Activated CD4-positive, alpha-beta memory T cell treated with anti-CD3 and anti-CD28 coated beads, Interleukin-2, amount 10 ng/mL, durations not matched to agents 7 days and 5 days (primary cell): ENCODE data around the gene GPR65. TPM values are rescaled to one million over a fixed set of nuclear protein-coding genes. Genes with fewer than 3 reads are reported as not detected.
"Not testable (repeated sequence)": the region's sequence is repeated elsewhere in the genome, so short reads cannot be mapped to it uniquely, and the experiment has no call there.

ENCODE experiments used
- CTCF ChIA-PET: fragments of 350-600 bp; sonication (Branson Sonifier 250); formaldehyde crosslinking; loops from one replicate; lab custom pipeline; 2021; ENCODE audit warnings: antibody characterized with exemption, inconsistent platforms; lab: Charles Lee
- POLR2A ChIA-PET: fragments of 350-600 bp; sonication (Branson Sonifier 250); formaldehyde crosslinking; loops from one replicate; lab custom pipeline; 2021; ENCODE audit warnings: antibody characterized with exemption; lab: Charles Lee
- DNase-seq: peaks from one replicate; pipeline ENCODE4 v3.0.0-alpha.2; 2020
- H3K27ac Mint-ChIP-seq: one replicate; pipeline ENCODE4 v1.8.0; 2021; ENCODE audit warnings: mild to moderate bottlenecking, mixed read lengths
- H3K27me3 Mint-ChIP-seq: one replicate; pipeline ENCODE4 v1.8.0; 2021; ENCODE audit warnings: mixed read lengths
- H3K36me3 Mint-ChIP-seq: one replicate; pipeline ENCODE4 v1.8.0; 2021; ENCODE audit warnings: low read depth, mixed read lengths
- H3K4me1 Mint-ChIP-seq: one replicate; pipeline ENCODE4 v1.8.0; 2021; ENCODE audit warnings: mixed read lengths
- H3K4me3 Mint-ChIP-seq: one replicate; pipeline ENCODE4 v1.8.0; 2021; ENCODE audit warnings: mild to moderate bottlenecking, mixed read lengths
- H3K9me3 Mint-ChIP-seq: one replicate; pipeline ENCODE4 v1.8.0; 2021; ENCODE audit warnings: mixed read lengths
- total RNA-seq, 2 experiments: library from RNA; stranded (reverse); gene quantifications; one replicate each; pipeline ENCODE4 v1.2.3, GENCODE V29; 2021

The GPR65 gene
- total RNA-seq, 2 experiments from 2014 or later, result 22.9 to 23.7 TPM

DNA sequence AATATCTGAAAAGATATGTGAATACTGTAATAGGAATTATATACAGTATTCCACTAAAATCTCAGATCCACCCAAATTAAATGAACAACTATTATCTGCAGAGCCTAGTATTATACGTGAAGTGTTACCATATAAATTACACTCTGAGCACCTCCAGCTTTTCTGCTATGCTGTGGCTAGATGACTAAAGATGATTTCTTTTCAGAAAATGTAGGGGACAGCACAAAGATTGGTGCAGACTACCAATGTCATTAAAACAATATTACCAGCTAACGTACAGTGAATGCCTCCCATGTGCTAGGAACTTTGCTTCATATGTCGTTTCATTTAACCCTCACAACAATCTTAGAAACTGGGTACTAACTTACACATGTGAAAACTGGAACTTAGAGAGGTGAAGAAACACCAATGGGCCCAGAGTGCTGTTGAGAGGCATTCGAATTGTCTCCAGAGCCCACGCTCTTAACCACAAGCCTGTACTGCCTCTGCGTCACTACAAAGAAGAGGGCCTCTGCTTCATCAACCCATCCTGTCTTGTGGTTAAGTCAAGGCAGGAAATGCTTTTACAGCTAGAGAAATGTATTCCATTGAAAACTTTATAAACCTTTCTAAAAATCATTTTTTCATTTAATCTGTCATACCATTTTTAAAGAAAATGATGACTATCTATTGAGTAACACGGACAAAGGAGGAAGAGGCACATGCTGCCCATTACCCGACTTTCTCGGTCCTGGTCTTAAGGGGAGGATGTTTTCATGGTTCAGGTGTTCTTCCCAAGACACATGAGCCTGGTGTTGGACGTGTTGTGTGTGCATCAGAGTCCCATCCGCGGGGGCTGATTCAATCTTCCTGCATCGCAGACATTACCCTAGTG is 1.3 kb downstream of the GPR65 start:
- peak; percentile 76 for DNase-seq
- ChIA-PET POLR2A (interaction anchor here (0.6 to 5.2 kb wide), 12 partner anchors 8 to 379 kb away, joined by 3 to 140 read pairs (median 6); partner anchors contain the start of genes GALC and SPATA7), CTCF (interaction anchor here (1.0 to 3.3 kb wide), 6 partner anchors 10 to 163 kb away, joined by 3 to 22 read pairs (median 7); partner anchors contain the start of gene GALC)
- peaks cover 60% of the 10 kb centered on the region for H3K4me1 Mint-ChIP-seq
- no peaks in the 10 kb centered on the region for H3K27me3 Mint-ChIP-seq
- H3K27ac Mint-ChIP-seq, result peak overlapping the region; percentile 97
- peaks cover 40% of the 10 kb centered on the region for H3K36me3 Mint-ChIP-seq
- peak overlapping the region; percentile 79 for H3K4me3 Mint-ChIP-seq
- peaks cover 2% of the 10 kb centered on the region for H3K9me3 Mint-ChIP-seq

DNA sequence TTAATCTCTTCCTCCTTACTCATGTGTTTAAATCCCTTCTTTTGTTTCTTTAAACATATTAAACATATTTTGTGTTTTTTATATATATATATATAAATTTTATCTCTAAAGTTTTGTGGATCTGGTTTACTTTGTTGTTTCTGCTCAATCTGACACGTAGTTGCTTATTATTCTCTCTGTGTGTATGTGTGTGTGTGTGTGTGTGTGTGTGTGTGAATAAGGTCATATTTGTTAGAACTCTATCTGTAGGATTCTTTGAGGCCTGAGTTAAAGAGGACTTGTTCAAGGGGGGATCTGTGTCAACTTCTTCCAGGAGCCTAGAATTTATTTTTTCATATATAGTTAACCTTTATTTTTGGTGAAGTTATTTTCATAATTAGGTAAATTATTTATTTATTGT is 2.7 kb downstream of the GPR65 start:
- no peak for DNase-seq
- Mint-ChIP-seq H3K27me3 (no peaks in the 10 kb centered on the region), H3K36me3 (peaks cover 54% of the 10 kb centered on the region), H3K27ac (peak overlapping the region; percentile 78), H3K4me3 (peak overlapping the region; percentile 74), H3K4me1 (peaks cover 62% of the 10 kb centered on the region), H3K9me3 (no peaks in the 10 kb centered on the region)
- CTCF ChIA-PET, result interaction anchor here (3.3 kb wide), 1 partner anchor 61 kb away, joined by 22 read pairs; no protein-coding TSS in a partner anchor
- POLR2A ChIA-PET, result interaction anchor here (1.0 to 5.2 kb wide), 5 partner anchors 12 to 55 kb away, joined by 3 to 140 read pairs (median 52); partner anchors contain the start of gene GALC

DNA sequence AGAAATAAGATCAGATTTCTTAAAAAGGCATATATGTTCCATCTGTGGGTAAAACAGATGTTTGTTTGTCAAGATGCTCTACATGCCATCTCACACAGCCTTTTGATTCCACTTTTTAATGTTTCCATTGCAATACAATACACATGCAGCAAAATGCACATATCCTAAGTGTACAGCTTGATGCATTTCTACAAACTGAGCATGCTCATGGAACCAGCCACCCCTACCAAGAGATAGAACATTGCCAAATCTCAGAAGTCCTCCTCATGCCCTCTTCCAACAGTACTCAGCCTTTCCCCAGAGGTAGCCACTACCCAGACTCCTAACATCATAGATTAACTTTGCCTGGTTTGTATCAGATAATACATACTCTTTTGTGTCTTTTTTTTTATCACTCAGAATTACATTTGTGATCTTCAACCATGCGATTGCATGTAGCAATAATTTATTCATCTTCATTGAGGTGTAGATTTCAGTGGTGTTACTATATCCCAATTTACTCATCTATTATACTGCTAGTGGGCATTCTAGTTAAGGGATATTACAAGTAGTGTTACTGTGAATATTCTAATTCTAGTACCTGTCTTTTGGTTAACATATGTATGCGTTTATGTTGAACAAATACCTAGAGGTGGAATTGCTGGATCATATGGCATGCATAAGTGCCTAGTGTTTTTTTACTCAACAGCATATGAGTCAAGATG is 3.3 kb downstream of the GPR65 start:
- Mint-ChIP-seq H3K4me3 (peak overlapping the region; percentile 69), H3K4me1 (peaks cover 57% of the 10 kb centered on the region), H3K9me3 (no peaks in the 10 kb centered on the region), H3K36me3 (peaks cover 56% of the 10 kb centered on the region), H3K27me3 (no peaks in the 10 kb centered on the region), H3K27ac (peak overlapping the region; percentile 70)
- ChIA-PET CTCF (no interaction called here), POLR2A (interaction anchor here (1.1 to 5.2 kb wide), 3 partner anchors 14 to 56 kb away, joined by 3 to 52 read pairs (median 3); no protein-coding TSS in a partner anchor)
- DNase-seq, result no peak

DNA sequence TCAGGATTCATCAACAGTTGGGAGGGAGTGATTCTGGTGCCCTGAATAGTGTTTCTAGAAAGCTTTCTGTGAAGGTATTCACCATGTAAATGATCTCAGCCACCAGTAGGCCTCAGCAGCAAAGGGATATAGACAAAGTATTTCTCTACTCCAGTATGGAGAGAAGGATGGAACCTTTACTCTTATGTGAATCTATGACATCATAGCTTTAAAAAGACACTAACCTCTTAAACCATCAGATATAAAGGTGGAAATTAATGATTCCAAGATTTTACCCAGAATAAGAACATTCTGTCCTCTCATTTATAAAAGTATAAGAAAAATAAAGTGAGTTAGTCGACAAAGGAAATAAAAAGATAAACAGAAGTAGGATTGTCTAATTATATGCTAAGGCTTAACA is 4.6 kb downstream of the GPR65 start:
- H3K4me3 Mint-ChIP-seq, result no peak overlapping the region
- ChIA-PET CTCF (interaction anchor here (0.7 to 1.4 kb wide), 3 partner anchors 16 to 159 kb away, joined by 3 to 10 read pairs (median 3); no protein-coding TSS in a partner anchor), POLR2A (interaction anchor here (1.1 to 1.3 kb wide), 4 partner anchors 7 to 35 kb away, joined by 3 to 5 read pairs (median 3); partner anchors contain the start of gene GALC)
- no peaks in the 10 kb centered on the region for H3K9me3 Mint-ChIP-seq
- no peak overlapping the region for H3K27ac Mint-ChIP-seq
- peaks cover 62% of the 10 kb centered on the region for H3K36me3 Mint-ChIP-seq
- H3K27me3 Mint-ChIP-seq, result no peaks in the 10 kb centered on the region
- peaks cover 58% of the 10 kb centered on the region for H3K4me1 Mint-ChIP-seq
- DNase-seq, result no peak

DNA sequence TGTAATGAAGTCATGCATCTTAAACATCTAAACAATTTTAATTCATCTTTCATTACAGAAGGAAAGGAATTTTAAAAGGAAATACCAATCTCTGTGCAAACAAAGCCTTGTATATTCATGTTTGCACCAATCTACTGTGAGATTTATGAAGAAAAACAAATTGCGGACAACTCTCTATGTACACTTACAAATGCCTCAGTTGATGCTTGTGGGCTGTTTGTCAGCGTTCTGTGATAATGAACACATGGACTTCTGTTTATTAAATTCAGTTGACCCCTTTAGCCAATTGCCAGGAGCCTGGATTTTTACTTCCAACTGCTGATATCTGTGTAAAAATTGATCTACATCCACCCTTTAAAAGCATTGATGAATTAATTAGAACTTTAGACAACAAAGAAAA is 5.4 kb downstream of the GPR65 start:
- H3K9me3 Mint-ChIP-seq, result no peaks in the 10 kb centered on the region
- no peak overlapping the region for H3K27ac Mint-ChIP-seq
- ChIA-PET CTCF (no interaction called here), POLR2A (no interaction called here)
- no peak for DNase-seq
- H3K36me3 Mint-ChIP-seq, result peaks cover 62% of the 10 kb centered on the region
- H3K27me3 Mint-ChIP-seq, result no peaks in the 10 kb centered on the region
- no peak overlapping the region for H3K4me3 Mint-ChIP-seq
- H3K4me1 Mint-ChIP-seq, result peaks cover 56% of the 10 kb centered on the region

DNA sequence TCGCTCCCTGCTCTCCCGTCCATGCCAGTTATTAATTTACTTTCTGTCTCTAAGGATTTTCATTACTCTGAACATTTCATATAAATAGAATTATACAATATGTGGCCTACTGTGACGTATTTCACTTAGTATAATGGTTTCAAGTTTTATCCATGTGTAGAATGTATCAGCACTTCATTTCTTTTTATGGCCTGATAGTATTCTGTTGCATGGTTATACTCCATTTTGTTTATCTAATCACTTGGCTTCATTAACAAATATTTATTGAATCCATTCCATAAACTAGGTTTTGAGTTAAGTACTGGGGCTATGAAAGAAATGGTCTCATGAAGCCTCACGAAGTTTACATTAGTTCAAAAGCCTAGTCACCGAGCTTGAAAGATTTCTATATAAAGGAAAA is 7.6 kb downstream of the GPR65 start:
- Mint-ChIP-seq H3K36me3 (peaks cover 72% of the 10 kb centered on the region), H3K27ac (no peak overlapping the region), H3K27me3 (no peaks in the 10 kb centered on the region), H3K4me3 (no peak overlapping the region), H3K9me3 (no peaks in the 10 kb centered on the region), H3K4me1 (peaks cover 53% of the 10 kb centered on the region)
- ChIA-PET POLR2A (interaction anchor here (2.2 kb wide), 1 partner anchor 20 kb away, joined by 9 read pairs; the partner anchor contains the start of gene GALC), CTCF (interaction anchor here (0.7 to 1.4 kb wide), 5 partner anchors 17 to 157 kb away, joined by 3 to 6 read pairs (median 4); no protein-coding TSS in a partner anchor)
- no peak for DNase-seq

DNA sequence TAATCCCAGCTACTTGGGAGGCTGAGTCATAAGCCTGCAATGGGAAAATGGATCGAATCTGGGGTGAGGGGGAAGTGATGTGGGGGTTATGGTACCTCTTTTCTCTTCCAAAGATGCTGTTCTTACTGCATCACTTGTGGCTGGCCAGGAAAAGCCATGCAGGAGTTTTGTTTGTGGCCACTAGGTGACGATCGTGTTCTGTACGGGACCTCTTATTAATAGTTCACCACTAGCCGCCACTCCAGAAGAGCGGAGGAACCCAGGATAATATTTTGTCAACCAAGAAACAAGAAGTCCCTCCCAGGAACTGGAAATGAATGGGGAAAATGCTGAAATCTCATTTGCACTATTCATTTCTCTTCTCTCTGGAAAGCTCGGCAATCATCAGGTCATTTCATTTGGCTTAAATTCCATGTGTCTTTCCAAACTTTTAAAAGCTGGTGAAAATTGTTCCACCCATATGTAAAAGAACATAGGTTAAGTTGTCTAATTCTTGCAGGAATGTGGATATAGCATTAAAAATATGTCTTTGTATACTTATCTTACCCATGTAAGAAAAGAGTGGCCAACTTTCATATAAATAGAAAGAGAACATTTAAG is 8.9 kb downstream of the GPR65 start:
- H3K36me3 Mint-ChIP-seq, result peaks cover 72% of the 10 kb centered on the region
- no peaks in the 10 kb centered on the region for H3K27me3 Mint-ChIP-seq
- POLR2A ChIA-PET, result interaction anchor here (0.6 to 1.4 kb wide), 4 partner anchors 9 to 167 kb away, joined by 3 to 5 read pairs (median 4); partner anchors contain the start of genes GALC and GPR65
- no peak overlapping the region for H3K27ac Mint-ChIP-seq
- DNase-seq, result peak; percentile 30
- no peak overlapping the region for H3K4me3 Mint-ChIP-seq
- peaks cover 45% of the 10 kb centered on the region for H3K4me1 Mint-ChIP-seq
- H3K9me3 Mint-ChIP-seq, result no peaks in the 10 kb centered on the region
- CTCF ChIA-PET, result interaction anchor here (0.8 to 2.1 kb wide), 14 partner anchors 9 to 175 kb away, joined by 3 to 14 read pairs (median 3); partner anchors contain the start of genes GALC and GPR65

DNA sequence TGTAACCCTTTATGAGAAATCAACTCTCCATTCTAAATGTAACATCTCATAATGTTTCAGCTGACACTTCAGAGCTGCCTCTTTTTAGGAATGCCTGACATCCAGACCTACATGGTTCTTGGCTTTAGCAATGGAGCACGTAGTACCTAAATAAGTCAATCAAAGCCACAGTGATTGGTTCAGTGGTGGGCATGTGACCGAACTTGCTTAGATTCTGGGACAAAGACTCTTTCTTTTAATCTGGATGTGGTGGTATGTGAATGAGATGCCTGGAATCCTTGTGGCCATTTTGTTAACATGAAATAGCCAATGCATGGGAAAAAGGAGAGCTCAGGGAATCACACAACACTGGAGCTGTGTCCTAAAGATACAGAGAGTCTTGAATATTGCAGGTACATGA is 11.8 kb downstream of the GPR65 start:
- ChIA-PET CTCF (interaction anchor here (1.2 to 1.5 kb wide), 2 partner anchors 10 to 173 kb away, joined by 3 to 4 read pairs; no protein-coding TSS in a partner anchor), POLR2A (interaction anchor here (1.3 to 2.1 kb wide), 3 partner anchors 8 to 24 kb away, joined by 3 to 7 read pairs (median 6); partner anchors contain the start of genes GALC and GPR65)
- peaks cover 58% of the 10 kb centered on the region for H3K36me3 Mint-ChIP-seq
- no peaks in the 10 kb centered on the region for H3K27me3 Mint-ChIP-seq
- H3K9me3 Mint-ChIP-seq, result no peaks in the 10 kb centered on the region
- peaks cover 23% of the 10 kb centered on the region for H3K4me1 Mint-ChIP-seq
- DNase-seq, result no peak
- no peak overlapping the region for H3K27ac Mint-ChIP-seq
- H3K4me3 Mint-ChIP-seq, result no peak overlapping the region

DNA sequence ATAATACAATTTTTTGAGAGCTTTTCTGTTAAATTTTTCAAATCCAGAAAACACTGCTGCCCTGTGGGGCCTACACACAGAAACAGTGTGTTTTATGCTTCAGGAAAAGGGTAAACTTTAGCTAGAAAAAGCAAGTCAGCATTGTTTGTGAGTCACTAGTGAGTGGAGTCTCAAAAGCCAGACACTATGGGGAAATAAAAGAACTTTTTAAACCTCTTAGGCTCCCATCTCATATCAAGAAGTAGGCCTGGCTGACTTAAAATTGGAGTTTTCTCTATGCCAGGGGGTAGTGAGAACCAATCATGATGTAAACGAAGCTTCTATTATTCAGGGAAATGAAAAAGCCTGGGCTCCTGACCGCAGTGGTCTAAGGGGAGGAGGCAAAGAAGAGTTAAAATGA is 12.6 kb downstream of the GPR65 start:
- Mint-ChIP-seq H3K27me3 (no peaks in the 10 kb centered on the region), H3K36me3 (peaks cover 50% of the 10 kb centered on the region), H3K27ac (no peak overlapping the region), H3K4me3 (no peak overlapping the region), H3K9me3 (no peaks in the 10 kb centered on the region), H3K4me1 (peaks cover 21% of the 10 kb centered on the region)
- no peak for DNase-seq
- POLR2A ChIA-PET, result interaction anchor here (1.1 to 2.1 kb wide), 3 partner anchors 8 to 25 kb away, joined by 3 to 7 read pairs (median 3); partner anchors contain the start of genes GALC and GPR65
- CTCF ChIA-PET, result interaction anchor here (1.0 to 1.2 kb wide), 2 partner anchors 73 to 172 kb away, joined by 3 read pairs; no protein-coding TSS in a partner anchor

DNA sequence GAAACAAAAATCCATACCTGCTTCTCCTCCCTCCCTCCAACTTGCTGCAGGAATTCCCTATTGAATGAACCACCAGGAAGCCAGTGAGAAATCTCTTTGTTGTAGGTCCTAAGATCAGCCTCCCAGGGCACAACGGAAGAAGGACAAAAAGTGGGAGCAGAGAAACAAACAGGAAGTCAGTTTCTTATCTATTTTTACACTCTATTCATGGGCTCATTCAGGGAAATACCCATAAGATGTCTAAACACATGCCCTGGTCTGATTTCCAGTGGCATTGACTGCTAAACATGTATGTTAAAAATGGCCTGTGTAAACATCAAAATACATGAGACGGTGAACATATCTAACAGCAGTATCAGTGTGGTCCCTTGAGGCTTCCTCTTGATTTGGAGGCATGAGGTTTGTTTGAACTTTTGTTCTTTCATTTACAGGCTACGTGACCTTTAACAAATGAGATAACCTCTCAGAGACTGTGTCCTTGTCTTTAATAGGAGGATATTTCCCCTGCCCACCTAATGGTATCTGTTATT is 18.8 kb downstream of the GPR65 start:
- no peak overlapping the region for H3K4me3 Mint-ChIP-seq

DNA sequence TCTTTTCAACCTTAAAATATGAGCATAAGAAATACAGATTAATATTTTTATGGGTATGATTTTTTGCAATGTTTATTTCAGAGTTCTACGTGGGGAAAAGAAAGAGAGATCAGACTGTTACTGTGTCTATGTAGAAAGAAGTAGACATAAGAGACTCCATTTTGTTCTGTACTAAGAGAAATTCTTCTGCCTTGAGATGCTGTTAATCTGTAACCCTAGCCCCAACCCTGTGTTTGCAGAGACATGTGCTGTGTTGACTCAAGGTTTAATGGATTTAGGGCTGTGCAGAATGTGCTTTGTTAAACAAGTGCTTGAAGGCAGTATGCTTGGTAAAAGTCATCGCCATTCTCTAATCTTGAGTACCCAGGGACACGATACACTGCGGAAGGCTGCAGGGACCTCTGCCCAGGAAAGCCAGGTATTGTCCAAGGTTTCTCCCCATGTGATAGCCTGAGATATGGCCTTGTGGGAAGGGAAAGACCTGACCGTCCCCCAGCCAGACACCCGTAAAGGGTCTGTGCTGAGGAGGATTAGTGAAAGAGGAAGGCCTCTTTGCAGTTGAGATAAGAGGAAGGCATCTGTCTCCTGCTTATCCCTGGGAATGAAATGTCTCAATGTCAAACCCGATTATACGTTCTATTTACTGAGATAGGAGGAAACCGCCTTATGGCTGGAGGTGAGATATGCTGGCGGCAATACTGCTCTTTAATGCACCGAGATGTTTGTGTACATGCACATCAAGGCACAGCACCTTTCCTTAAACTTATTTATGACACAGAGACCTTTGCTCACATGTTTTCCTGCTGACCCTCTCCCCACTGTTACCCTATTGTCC is 19.5 kb downstream of the GPR65 start:
- Mint-ChIP-seq H3K27ac (peak overlapping the region; percentile 38), H3K36me3 (peaks cover 27% of the 10 kb centered on the region), H3K4me1 (peaks cover 48% of the 10 kb centered on the region)
- POLR2A ChIA-PET, DNase-seq, H3K4me3 Mint-ChIP-seq, H3K9me3 Mint-ChIP-seq, H3K27me3 Mint-ChIP-seq, CTCF ChIA-PET: not testable (repeated sequence)

More for the DNA sequence above, 18.8 kb downstream of the GPR65 start:
- Mint-ChIP-seq H3K27me3 (no peaks in the 10 kb centered on the region), H3K36me3 (peaks cover 31% of the 10 kb centered on the region), H3K4me1 (peaks cover 49% of the 10 kb centered on the region), H3K9me3 (no peaks in the 10 kb centered on the region), H3K27ac (peak overlapping the region; percentile 38)
- ChIA-PET POLR2A (interaction anchor here (0.6 kb wide), 1 partner anchor 17 kb away, joined by 3 read pairs; no protein-coding TSS in a partner anchor), CTCF (no interaction called here)
- DNase-seq, result no peak
